ENCODE data around the gene CARS1. TPM values are rescaled to one million over a fixed set of nuclear protein-coding genes. Genes with fewer than 3 reads are reported as not detected.

The CARS1 gene
- total and polyA plus RNA-seq, 12 donors, result 12.5 to 24.6 (median 15.9) TPM

GRCh38 chr11:2992234-2992996 lies 64.8 kb downstream of the CARS1 start, which contains the start of gene NAP1L4:
Gene NAP1L4, minus strand, starts transcription at chr11:2992329. Its CDS starts 13,109 bp downstream, at chr11:2979220.
- H3K27ac ChIP-seq, result peak within 1 kb of the TSS; percentile 77 to 96 (median 92)
- peak within 1 kb of the TSS; percentile 62 to 98 (median 82) for H3K4me3 ChIP-seq
- WGBS, 2 donors, result 0 to 1% methylated on average over 75 to 77 of the region's 77 CpGs
- no peaks in the 10 kb centered on the region for H3K9me3 ChIP-seq
- intact Hi-C loops (cut with DNase I), result no loop called here
- H3K4me1 ChIP-seq, result peaks cover 12 to 46% (median 44%) of the 10 kb centered on the region in 9 donors
- no peaks in the 10 kb centered on the region for H3K36me3 ChIP-seq
- H3K27me3 ChIP-seq, result no peaks in the 10 kb centered on the region
- peak in 1 of 9 donors; percentile 10 for TF ChIP-seq CTCF (IDR thresholded peaks at IDR 0.05)
- ATAC-seq (peak; percentile 94 to 99 (median 96)), DNase-seq (peak; percentile 96 to 97)

- peak overlapping the region; percentile 77 to 96 (median 92) for H3K27ac ChIP-seq
- peaks cover 12 to 54% (median 48%) of the 10 kb centered on the region in 9 donors for H3K4me1 ChIP-seq
- no peak for TF ChIP-seq CTCF (IDR thresholded peaks at IDR 0.05)
- no peaks in the 10 kb centered on the region for H3K9me3 ChIP-seq
- ATAC-seq (peak; percentile 38 to 83 (median 54)), DNase-seq (peak in 1 of 2 donors; percentile 22)
- no peaks in the 10 kb centered on the region for H3K27me3 ChIP-seq
- WGBS, 2 donors, result 1% methylated on average over 63 to 78 of the region's 79 CpGs
- intact Hi-C loops (cut with DNase I), result no loop called here
- H3K4me3 ChIP-seq, result peak overlapping the region; percentile 57 to 98 (median 82)
- peaks cover 0 to 5% (median 0%) of the 10 kb centered on the region in 9 donors for H3K36me3 ChIP-seq
Observed at GRCh38 chr11:2991452-2992233, 65.6 kb downstream of the CARS1 start.

GRCh38 chr11:2990617-2991451 lies 66.4 kb downstream of the CARS1 start:
- WGBS, 2 donors, result 3 to 6% methylated on average over 17 of the region's 17 CpGs
- ATAC-seq (no peak), DNase-seq (no peak)
- Histone ChIP-seq H3K4me1 (peaks cover 12 to 58% (median 51%) of the 10 kb centered on the region in 9 donors), H3K36me3 (peaks cover 0 to 5% (median 0%) of the 10 kb centered on the region in 9 donors), H3K27me3 (no peaks in the 10 kb centered on the region), H3K27ac (peak overlapping the region; percentile 77 to 96 (median 92)), H3K9me3 (no peaks in the 10 kb centered on the region), H3K4me3 (peak overlapping the region; percentile 57 to 98 (median 82))
- intact Hi-C loops (cut with DNase I), result no loop called here
- TF ChIP-seq CTCF (IDR thresholded peaks at IDR 0.05), result no peak
